Left renal cortex interstitium (tissue), 4 donors: ENCODE data around the gene VPS13A. TPM values are rescaled to one million over a fixed set of nuclear protein-coding genes. Genes with fewer than 3 reads are reported as not detected.

Source experiments
- DNase-seq, 4 donors: peaks; one replicate each; pipeline ENCODE4 v3.0.0-alpha.2; 2013; ENCODE audit warnings: low read depth in 4 of 4, low spot score in 2 of 4, missing footprints in 1 of 4
- polyA plus RNA-seq, 4 donors: library from polyadenylated mRNA; unstranded; fragments of 120-200 nt; gene quantifications; one replicate each; pipeline ENCODE4 v1.2.1, GENCODE V29; 2013; ENCODE audit not compliant: insufficient read length in 4 of 4

The VPS13A gene
- polyA plus RNA-seq, 4 donors: 25.5 to 42.7 (median 32.8) TPM

- no peak for DNase-seq
Measured at GRCh38 chr9:77454663-77455062, 277.3 kb downstream of the VPS13A start.

GRCh38 chr9:77455312-77455927, 278.1 kb downstream of the VPS13A start:
- DNase-seq: no peak

- DNase-seq: peak in 3 of 4 donors; percentile 59 to 85 (median 61)
Measured at GRCh38 chr9:77456829-77457437, 279.6 kb downstream of the VPS13A start.

- peak in 1 of 4 donors; percentile 66 for DNase-seq
Measured at GRCh38 chr9:77457916-77458592, 280.7 kb downstream of the VPS13A start.

- no peak for DNase-seq
Measured at GRCh38 chr9:77460938-77461337, 283.6 kb downstream of the VPS13A start.

- no peak for DNase-seq
Measured at GRCh38 chr9:77462066-77462465, 284.7 kb downstream of the VPS13A start.

GRCh38 chr9:77463151-77463550, 285.8 kb downstream of the VPS13A start:
- peak in 2 of 4 donors; percentile 45 to 51 for DNase-seq

- DNase-seq: no peak
Measured at GRCh38 chr9:77464661-77465060, 287.3 kb downstream of the VPS13A start.

GRCh38 chr9:77469515-77470231, 292.3 kb downstream of the VPS13A start:
- no peak for DNase-seq

Other genes with a start within 250 kb of the VPS13A start
- gene FOXB2, start 157.9 kb upstream of the VPS13A start, polyA plus RNA-seq: not detected